Pancreas (tissue), 10 donors: ENCODE results near the gene ZFAND2A. TPM values are rescaled to one million over a fixed set of nuclear protein-coding genes. Genes with fewer than 3 reads are reported as not detected.

Experiments
- ATAC-seq, 4 donors: fragments of 200-7000 bp; cut with Tn5 transposase; one replicate each; pipeline versions ENCODE4 v1.8.0 to v1.9.1; 2020; ENCODE audit warnings: mild to moderate bottlenecking in 4 of 4, moderate library complexity in 4 of 4
- DNase-seq, 6 donors: peaks; one replicate each; pipeline ENCODE4 v3.0.0-alpha.2; 2020
- FAIRE-seq: peaks from 2 replicates; lab custom pipeline; 2012; peaks lifted over from hg19 to GRCh38; lab: Jason Lieb, UNC
- H3K27ac ChIP-seq, 4 donors: fragments of 200-600 bp; sonication (generic); 1 replicate in 3 of 4; 2 replicates in 1 of 4; pipeline versions ENCODE4 v1.5.0 to v1.8.0; 2020
- H3K27me3 ChIP-seq, 4 donors: fragments of 200-600 bp; one replicate each; pipeline ENCODE4 v1.8.0; 2021
- H3K36me3 ChIP-seq, 3 donors: fragments of 200-600 bp; sonication (generic) in 1 of 3; one replicate each; pipeline versions ENCODE4 v1.5.0 to v1.8.0; 2020 to 2021
- H3K4me1 ChIP-seq, 3 donors: fragments of 200-600 bp; one replicate each; pipeline ENCODE4 v1.8.0; 2021
- H3K4me3 ChIP-seq, 4 donors: fragments of 200-600 bp; sonication (generic) in 2 of 4; one replicate each; pipeline versions ENCODE4 v1.5.0 to v1.8.0; 2020 to 2021
- H3K9me3 ChIP-seq, 4 donors: fragments of 200-600 bp; one replicate each; pipeline ENCODE4 v1.8.0; 2021
- CTCF ChIP-seq, 4 donors: fragments of 200-600 bp; sonication (generic) in 3 of 4; IDR thresholded peaks; one replicate each; pipeline versions ENCODE4 v1.5.0 to v1.8.0; 2021; ENCODE audit warnings: antibody characterized with exemption in 4 of 4
- WGBS, 2 donors: extraction: QIAGEN DNeasy Blood & Tissue Kit; methylation state at CpG; one replicate each; pipeline ENCODE4 v1.1.7; 2013; 5-methylcytosine and 5-hydroxymethylcytosine counted together
- intact Hi-C, 3 donors: fragments of 100-400 bp; cut with DNase I; formaldehyde crosslinking; loops; one replicate each; pipeline versions ENCODE4 v1.11.1 to v1.14.2; 2022
- polyA plus RNA-seq, 2 donors: library from polyadenylated mRNA; stranded (reverse); fragments of 200-250 nt; gene quantifications; one replicate each; pipeline ENCODE4 v1.2.3, GENCODE V29; 2013
- total RNA-seq, 6 donors: library from RNA; stranded (reverse); fragmentation: NEBNext Ultra II Directional in 4 of 6; extraction: Animal tissue kit (Norgen Biotek cat#: 25700) in 4 of 6; gene quantifications; one replicate each; pipeline versions ENCODE4 v1.2.1 to v1.2.4, GENCODE V29; 2021 to 2023
- donor health status: healthy with polysubstance abuse.
- donor health status: DM: no; HTN: no; CAD: no; lungs with moderate emphysema.
- donor health status: DM: no; HTN: no; CAD: no.
- donor health status: control.
- donor health status: control.
- donor health status: Bipolar disorder and iron deficiency.
- donor health status: DM: yes; HTN: yes; CAD: no.
- donor health status: DM: no; HTN: no; CAD: no.
- donor health status: DM: no; HTN: no; CAD: no.
- donor health status: DM: yes; HTN: yes; CAD: no.

The ZFAND2A gene
- total and polyA plus RNA-seq, 8 donors, result 6.1 to 35.0 (median 15.3) TPM

GRCh38 chr7:1152492-1152891, 7.5 kb downstream of the ZFAND2A start:
- Histone ChIP-seq H3K27ac (no peak overlapping the region), H3K9me3 (no peaks in the 10 kb centered on the region), H3K4me1 (peaks cover under 1 to 5% (median 4%) of the 10 kb centered on the region in 3 donors), H3K27me3 (no peaks in the 10 kb centered on the region), H3K4me3 (no peak overlapping the region), H3K36me3 (peaks cover 4 to 50% (median 6%) of the 10 kb centered on the region in 3 donors)
- FAIRE-seq (no peak), ATAC-seq (no peak), DNase-seq (peak in 1 of 6 donors; percentile 18)
- no peak for TF ChIP-seq CTCF (IDR thresholded peaks at IDR 0.05)
- WGBS, 2 donors, result 88 to 91% methylated on average over 15 of the region's 15 CpGs
- intact Hi-C loops, result no loop called here

GRCh38 chr7:1151653-1152425, 8.2 kb downstream of the ZFAND2A start:
- 90 to 92% methylated on average over 20 of the region's 20 CpGs for WGBS, 2 donors

GRCh38 chr7:1151156-1151555, 8.8 kb downstream of the ZFAND2A start:
- FAIRE-seq (no peak), DNase-seq (peak in 1 of 6 donors; percentile 39), ATAC-seq (no peak)
- intact Hi-C loops, result no loop called here
- Histone ChIP-seq H3K36me3 (peaks cover 4 to 50% (median 6%) of the 10 kb centered on the region in 3 donors), H3K27ac (no peak overlapping the region), H3K4me1 (no peaks in the 10 kb centered on the region), H3K4me3 (no peak overlapping the region), H3K27me3 (no peaks in the 10 kb centered on the region), H3K9me3 (no peaks in the 10 kb centered on the region)
- 93 to 96% methylated on average over 13 of the region's 13 CpGs for WGBS, 2 donors
- no peak for TF ChIP-seq CTCF (IDR thresholded peaks at IDR 0.05)

More at GRCh38 chr7:1151653-1152425, 8.2 kb downstream of the ZFAND2A start:
- Histone ChIP-seq H3K4me1 (peaks cover 0 to 5% (median 1%) of the 10 kb centered on the region in 3 donors), H3K27ac (no peak overlapping the region), H3K4me3 (no peak overlapping the region), H3K36me3 (peaks cover 4 to 50% (median 6%) of the 10 kb centered on the region in 3 donors), H3K27me3 (no peaks in the 10 kb centered on the region), H3K9me3 (no peaks in the 10 kb centered on the region)
- FAIRE-seq (no peak), ATAC-seq (no peak), DNase-seq (peak in 1 of 6 donors; percentile 36)
- TF ChIP-seq CTCF (IDR thresholded peaks at IDR 0.05), result no peak
- intact Hi-C loops, result no loop called here

- no peak overlapping the region for H3K4me3 ChIP-seq
- no peaks in the 10 kb centered on the region for H3K4me1 ChIP-seq
- no peak for DNase-seq
- H3K36me3 ChIP-seq, result peaks cover 4 to 50% (median 4%) of the 10 kb centered on the region in 3 donors
- H3K27me3 ChIP-seq, result no peaks in the 10 kb centered on the region
- no peaks in the 10 kb centered on the region for H3K9me3 ChIP-seq
- no peak overlapping the region for H3K27ac ChIP-seq
- TF ChIP-seq CTCF (IDR thresholded peaks at IDR 0.05), result no peak
- FAIRE-seq, result no peak
- intact Hi-C loops, result no loop called here
- 80 to 83% methylated on average over 9 of the region's 9 CpGs for WGBS, 2 donors
- no peak for ATAC-seq
These were observed 9.5 kb downstream of the ZFAND2A start for GRCh38 chr7:1150400-1151002.
